Measurements from ENCODE around the gene TPPP2. TPM values are rescaled to one million over a fixed set of nuclear protein-coding genes. Genes with fewer than 3 reads are reported as not detected.

TPPP2 gene
- total RNA-seq, 1 donor from 2014 or later, result not detected

DNA sequence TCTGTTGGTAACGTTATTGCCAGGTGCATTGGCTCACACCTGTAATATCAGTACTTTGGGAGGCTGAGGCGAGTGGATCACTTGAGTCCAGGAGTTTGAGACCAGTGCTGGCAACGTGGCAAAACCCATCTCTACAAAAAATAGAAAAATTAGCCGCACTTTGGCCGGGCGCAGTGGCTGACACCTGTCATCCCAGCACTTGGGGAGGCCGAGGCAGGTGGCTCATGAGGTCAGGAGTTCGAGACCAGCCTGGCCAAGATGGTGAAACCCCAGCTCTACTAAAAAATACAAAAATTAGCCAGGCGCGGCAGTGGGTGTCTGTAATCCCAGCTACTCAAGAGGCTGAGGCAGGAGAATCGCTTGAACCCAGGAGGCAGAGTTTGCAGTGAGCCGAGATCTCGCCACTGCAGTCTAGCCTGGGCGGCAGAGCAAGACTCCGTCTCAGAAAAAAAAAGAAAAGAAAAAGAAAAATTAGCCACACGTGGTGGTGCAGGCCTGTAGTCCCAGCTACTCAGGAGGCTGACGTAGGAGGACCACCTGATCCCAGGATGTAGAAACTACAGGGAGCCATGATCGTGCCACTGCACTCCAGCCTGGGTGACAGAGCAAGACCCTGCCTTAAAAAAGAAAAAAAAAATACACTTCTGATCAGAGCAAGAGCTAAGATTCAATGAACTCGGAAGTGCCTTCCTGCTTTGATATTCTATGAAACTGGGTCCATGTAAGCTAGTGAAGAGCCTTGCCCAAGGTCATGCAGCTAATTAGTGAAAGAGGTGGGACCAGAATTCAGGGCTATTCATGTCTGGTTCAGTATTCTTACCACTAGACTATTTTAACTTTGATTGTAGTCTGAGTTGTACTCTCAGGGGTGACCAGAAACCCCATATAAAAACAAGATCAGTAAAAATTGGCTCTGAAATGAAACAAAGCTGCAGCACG, 23.4 kb downstream of the TPPP2 start:
- no peaks in the 10 kb centered on the region for H3K4me1 ChIP-seq
- H3K9me3 ChIP-seq, result no peaks in the 10 kb centered on the region
- TF ChIP-seq, protein P1, sequence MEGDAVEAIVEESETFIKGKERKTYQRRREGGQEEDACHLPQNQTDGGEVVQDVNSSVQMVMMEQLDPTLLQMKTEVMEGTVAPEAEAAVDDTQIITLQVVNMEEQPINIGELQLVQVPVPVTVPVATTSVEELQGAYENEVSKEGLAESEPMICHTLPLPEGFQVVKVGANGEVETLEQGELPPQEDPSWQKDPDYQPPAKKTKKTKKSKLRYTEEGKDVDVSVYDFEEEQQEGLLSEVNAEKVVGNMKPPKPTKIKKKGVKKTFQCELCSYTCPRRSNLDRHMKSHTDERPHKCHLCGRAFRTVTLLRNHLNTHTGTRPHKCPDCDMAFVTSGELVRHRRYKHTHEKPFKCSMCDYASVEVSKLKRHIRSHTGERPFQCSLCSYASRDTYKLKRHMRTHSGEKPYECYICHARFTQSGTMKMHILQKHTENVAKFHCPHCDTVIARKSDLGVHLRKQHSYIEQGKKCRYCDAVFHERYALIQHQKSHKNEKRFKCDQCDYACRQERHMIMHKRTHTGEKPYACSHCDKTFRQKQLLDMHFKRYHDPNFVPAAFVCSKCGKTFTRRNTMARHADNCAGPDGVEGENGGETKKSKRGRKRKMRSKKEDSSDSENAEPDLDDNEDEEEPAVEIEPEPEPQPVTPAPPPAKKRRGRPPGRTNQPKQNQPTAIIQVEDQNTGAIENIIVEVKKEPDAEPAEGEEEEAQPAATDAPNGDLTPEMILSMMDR (IDR thresholded peaks at IDR 0.05), result no peak
- intact Hi-C loops (cut with DNase I), result no loop called here
- H3K4me3 ChIP-seq, result no peak overlapping the region
- H3K27me3 ChIP-seq, result no peaks in the 10 kb centered on the region
- H3K36me3 ChIP-seq, result no peaks in the 10 kb centered on the region
- no peak for DNase-seq (ENCODE audit: low spot score in 2 of 2)
- H3K27ac ChIP-seq, result no peak overlapping the region

DNA sequence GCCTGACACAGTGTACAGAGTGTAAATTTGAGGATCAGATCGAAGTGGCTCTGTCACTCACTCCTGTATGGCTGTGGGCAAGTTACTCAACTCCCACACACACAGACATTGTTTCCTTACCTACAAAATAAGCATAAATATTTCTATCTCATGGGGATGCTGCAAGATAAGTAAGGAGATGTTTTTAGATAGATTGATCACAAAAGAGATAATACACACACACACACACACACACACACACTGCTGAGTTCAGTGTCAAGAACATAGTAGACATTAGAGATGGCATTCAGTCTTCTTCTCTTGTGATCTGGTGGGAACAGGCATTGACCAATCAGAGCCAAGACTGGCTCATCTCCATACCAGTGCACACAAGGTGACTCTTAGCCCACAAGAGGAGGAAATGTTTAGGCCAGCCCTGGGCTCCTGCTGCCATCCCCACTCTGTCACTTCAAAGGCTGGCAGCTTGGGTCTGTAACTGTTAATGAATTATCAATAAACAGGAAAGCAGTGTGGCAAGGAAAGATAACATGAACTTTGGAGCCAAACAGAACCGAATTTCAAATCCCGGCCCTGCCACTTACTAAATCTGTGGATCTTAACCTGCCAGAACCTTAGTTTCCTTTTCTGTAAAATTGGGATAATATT, 24.2 kb downstream of the TPPP2 start:
- Histone ChIP-seq H3K36me3 (no peaks in the 10 kb centered on the region), H3K4me3 (no peak overlapping the region), H3K4me1 (no peaks in the 10 kb centered on the region), H3K27me3 (no peaks in the 10 kb centered on the region), H3K27ac (no peak overlapping the region), H3K9me3 (no peaks in the 10 kb centered on the region)
- no peak for DNase-seq (ENCODE audit: low spot score in 2 of 2)
- intact Hi-C loops (cut with DNase I), result no loop called here
- TF ChIP-seq, protein P1 (IDR thresholded peaks at IDR 0.05), result no peak

DNA sequence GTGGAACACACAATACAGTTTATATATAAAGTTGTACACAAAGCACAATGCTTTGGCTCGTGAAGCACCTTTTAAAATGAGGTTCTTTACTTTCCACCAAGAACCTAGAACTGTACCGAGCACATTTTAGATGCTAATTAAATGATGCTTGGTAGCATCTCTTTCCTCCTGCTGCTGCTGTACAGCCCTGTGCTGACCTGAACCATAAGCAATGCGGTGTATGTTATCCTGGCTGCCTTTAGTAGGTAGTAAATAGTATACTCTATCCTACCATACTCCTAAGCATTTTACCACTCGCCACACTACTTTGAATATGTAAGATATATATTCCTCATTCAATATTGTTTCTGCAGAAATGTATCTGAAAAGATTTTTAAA, 24.7 kb downstream of the TPPP2 start:
- no peaks in the 10 kb centered on the region for H3K36me3 ChIP-seq
- TF ChIP-seq, protein P1 (IDR thresholded peaks at IDR 0.05), result no peak
- H3K4me3 ChIP-seq, result no peak overlapping the region
- H3K9me3 ChIP-seq, result no peaks in the 10 kb centered on the region
- intact Hi-C loops (cut with DNase I), result no loop called here
- no peak for DNase-seq (ENCODE audit: low spot score in 2 of 2)
- H3K27me3 ChIP-seq, result no peaks in the 10 kb centered on the region
- H3K27ac ChIP-seq, result no peak overlapping the region
- H3K4me1 ChIP-seq, result no peaks in the 10 kb centered on the region

DNA sequence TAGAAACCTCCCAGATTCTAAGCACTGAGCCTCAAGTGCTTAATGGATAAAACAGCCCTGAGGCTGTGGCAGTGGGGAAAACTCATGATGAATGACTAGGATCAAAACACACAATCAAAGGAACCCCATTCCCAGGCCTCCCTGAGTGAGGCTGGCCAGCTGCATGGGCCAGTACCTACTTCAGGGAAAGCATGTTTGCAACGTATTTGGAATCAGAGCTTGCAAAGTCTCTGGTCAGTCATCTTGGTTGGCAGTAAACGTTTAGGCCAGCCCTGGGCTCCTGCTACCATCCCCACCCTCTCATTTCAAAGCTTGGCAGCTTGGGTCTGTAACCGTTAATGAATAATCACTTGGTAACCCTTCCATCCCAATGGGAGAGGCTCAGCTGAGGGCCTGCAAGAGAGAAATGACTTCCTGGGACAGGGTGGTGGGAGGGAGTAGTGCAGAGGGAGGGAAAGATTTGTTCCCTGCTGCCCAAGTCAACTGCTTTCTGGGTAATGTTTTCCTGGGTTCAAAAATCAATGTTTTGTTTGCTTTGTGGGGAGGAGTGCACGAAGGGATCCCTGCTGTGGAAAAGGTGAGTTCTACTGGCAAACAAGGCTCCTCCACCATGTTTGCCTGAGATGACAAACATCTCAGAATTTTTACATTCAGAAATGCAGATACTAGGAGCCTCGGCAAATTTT, 25.6 kb downstream of the TPPP2 start:
- Histone ChIP-seq H3K27me3 (no peaks in the 10 kb centered on the region), H3K27ac (no peak overlapping the region), H3K9me3 (no peaks in the 10 kb centered on the region), H3K4me1 (no peaks in the 10 kb centered on the region), H3K4me3 (no peak overlapping the region), H3K36me3 (no peaks in the 10 kb centered on the region)
- TF ChIP-seq, protein P1 (IDR thresholded peaks at IDR 0.05), result no peak
- no peak for DNase-seq (ENCODE audit: low spot score in 2 of 2)
- intact Hi-C loops (cut with DNase I), result no loop called here

DNA sequence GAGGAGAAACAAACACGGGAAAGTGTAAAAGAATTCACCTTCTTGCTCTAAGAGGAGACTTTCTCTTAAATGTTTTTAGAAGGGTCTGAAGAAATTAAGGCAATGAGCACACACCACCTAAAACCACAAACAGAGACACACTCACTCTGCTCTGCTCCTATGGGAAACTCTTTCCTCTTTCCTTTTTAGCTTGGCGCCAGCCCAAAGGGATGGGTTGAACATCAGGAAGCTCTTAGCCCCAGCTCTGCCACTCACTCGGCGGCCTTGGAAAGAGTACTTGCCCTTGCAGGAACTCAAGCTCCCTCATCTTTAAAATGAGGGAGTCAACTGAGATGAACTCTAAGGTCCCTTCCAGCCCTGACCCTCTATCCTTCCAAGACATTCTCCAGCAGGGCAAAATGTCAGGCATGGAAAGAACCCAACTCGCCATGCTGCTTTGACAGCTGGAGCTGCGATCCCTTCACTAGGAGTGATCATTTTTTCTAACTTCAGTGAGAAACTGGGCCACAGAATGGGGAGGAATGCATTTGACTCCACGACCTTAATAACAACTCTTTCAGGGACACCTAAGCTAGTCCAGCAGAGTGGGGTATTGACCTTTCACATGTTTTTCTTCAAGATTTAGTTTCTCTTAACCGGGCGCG, 26.6 kb downstream of the TPPP2 start:
- intact Hi-C loops (cut with DNase I), result no loop called here
- H3K9me3 ChIP-seq, result no peaks in the 10 kb centered on the region
- DNase-seq (ENCODE audit: low spot score in 2 of 2), result no peak
- H3K27me3 ChIP-seq, result no peaks in the 10 kb centered on the region
- no peak overlapping the region for H3K4me3 ChIP-seq
- H3K4me1 ChIP-seq, result no peaks in the 10 kb centered on the region
- H3K36me3 ChIP-seq, result no peaks in the 10 kb centered on the region
- TF ChIP-seq, protein P1 (IDR thresholded peaks at IDR 0.05), result no peak
- no peak overlapping the region for H3K27ac ChIP-seq

Measured in ascending aorta (tissue), 2 donors.